Activated CD4-positive, alpha-beta T cell treated with anti-CD3 and anti-CD28 coated beads, Interleukin-2, amount 50 U/mL, for 1 hour (primary cell): ENCODE measurements around the gene WFS1.

ENCODE experiments used
- DNase-seq: peaks from one replicate; pipeline ENCODE4 v3.0.0-alpha.2; 2020

The WFS1 gene

GRCh38 chr4:6342530-6343293 is 73.1 kb downstream of the WFS1 start:
- DNase-seq: no peak

- no peak for DNase-seq
Measured at GRCh38 chr4:6343939-6344408, 74.3 kb downstream of the WFS1 start.

- no peak for DNase-seq
Measured at GRCh38 chr4:6345096-6345830, 75.6 kb downstream of the WFS1 start.

- no peak for DNase-seq
Measured at GRCh38 chr4:6345866-6346265, 76.2 kb downstream of the WFS1 start.

- no peak for DNase-seq
Measured at GRCh38 chr4:6346373-6347110, 76.9 kb downstream of the WFS1 start.

GRCh38 chr4:6347511-6348045 is 77.9 kb downstream of the WFS1 start:
- no peak for DNase-seq

- no peak for DNase-seq
Measured at GRCh38 chr4:6348408-6348807, 78.8 kb downstream of the WFS1 start.

GRCh38 chr4:6349896-6350603 is 80.4 kb downstream of the WFS1 start:
- no peak for DNase-seq

GRCh38 chr4:6350646-6351045 is 81.0 kb downstream of the WFS1 start:
- no peak for DNase-seq

- no peak for DNase-seq
Measured at GRCh38 chr4:6351246-6352000, 81.8 kb downstream of the WFS1 start.

- no peak for DNase-seq
Measured at GRCh38 chr4:6352031-6352692, 82.5 kb downstream of the WFS1 start.
